Islet precursor cell (in vitro differentiated cells): ENCODE results near the gene ACSS2.
A peak's percentile ranks its signal among the peaks of the same experiment; 100 is the strongest.

Experiments used
- DNase-seq: peaks from one replicate; pipeline ENCODE4 v3.0.0-alpha.2; 2018

ACSS2 gene

GRCh38 chr20:34916774-34917354, 40.5 kb downstream of the ACSS2 start:
- DNase-seq, result no peak

GRCh38 chr20:34920055-34920454, 43.6 kb downstream of the ACSS2 start:
- DNase-seq, result no peak

GRCh38 chr20:34921436-34921835, 45.0 kb downstream of the ACSS2 start:
- no peak for DNase-seq

- DNase-seq, result no peak
Observed at GRCh38 chr20:34922654-34923381, 46.4 kb downstream of the ACSS2 start.

GRCh38 chr20:34923414-34923813, 47.0 kb downstream of the ACSS2 start:
- DNase-seq, result no peak

- DNase-seq, result no peak
Observed at GRCh38 chr20:34925341-34925740, 48.9 kb downstream of the ACSS2 start.

- DNase-seq, result no peak
Observed at GRCh38 chr20:34925981-34926380, 49.6 kb downstream of the ACSS2 start.

- DNase-seq, result no peak
Observed at GRCh38 chr20:34926581-34926980, 50.2 kb downstream of the ACSS2 start.

GRCh38 chr20:34927736-34928135, 51.3 kb downstream of the ACSS2 start:
- peak; percentile 79 for DNase-seq

GRCh38 chr20:34928411-34928810, 52.0 kb downstream of the ACSS2 start:
- DNase-seq, result no peak

GRCh38 chr20:34931771-34932170, 55.4 kb downstream of the ACSS2 start:
- no peak for DNase-seq

GRCh38 chr20:34938466-34939163, 62.2 kb downstream of the ACSS2 start:
- DNase-seq, result no peak

GRCh38 chr20:34940081-34940481, 63.7 kb downstream of the ACSS2 start:
- DNase-seq, result no peak

GRCh38 chr20:34941226-34941625, 64.8 kb downstream of the ACSS2 start:
- DNase-seq, result no peak

GRCh38 chr20:34942301-34942700, 65.9 kb downstream of the ACSS2 start:
- no peak for DNase-seq

- no peak for DNase-seq
Observed at GRCh38 chr20:34943808-34944567, 67.6 kb downstream of the ACSS2 start.

GRCh38 chr20:34945315-34946077, 69.1 kb downstream of the ACSS2 start:
- DNase-seq, result no peak

GRCh38 chr20:34946661-34947060, 70.2 kb downstream of the ACSS2 start:
- no peak for DNase-seq

- no peak for DNase-seq
Observed at GRCh38 chr20:34947336-34947735, 70.9 kb downstream of the ACSS2 start.

- no peak for DNase-seq
Observed at GRCh38 chr20:34948030-34948429, 71.6 kb downstream of the ACSS2 start.

- DNase-seq, result no peak
Observed at GRCh38 chr20:34949120-34949519, 72.7 kb downstream of the ACSS2 start.

GRCh38 chr20:34951252-34951651, 74.8 kb downstream of the ACSS2 start:
- no peak for DNase-seq

- no peak for DNase-seq
Observed at GRCh38 chr20:34951652-34952051, 75.2 kb downstream of the ACSS2 start.
